HG03521 (cell line): ENCODE data around the gene TBC1D10A.

Experiments used
- ATAC-seq: cut with Tn5 transposase; IDR thresholded peaks from one replicate; pipeline ENCODE4 v1.9.1; 2021; ENCODE audit warnings: mild to moderate bottlenecking, moderate library complexity; ENCODE audit not compliant: unreplicated experiment

The TBC1D10A gene

DNA sequence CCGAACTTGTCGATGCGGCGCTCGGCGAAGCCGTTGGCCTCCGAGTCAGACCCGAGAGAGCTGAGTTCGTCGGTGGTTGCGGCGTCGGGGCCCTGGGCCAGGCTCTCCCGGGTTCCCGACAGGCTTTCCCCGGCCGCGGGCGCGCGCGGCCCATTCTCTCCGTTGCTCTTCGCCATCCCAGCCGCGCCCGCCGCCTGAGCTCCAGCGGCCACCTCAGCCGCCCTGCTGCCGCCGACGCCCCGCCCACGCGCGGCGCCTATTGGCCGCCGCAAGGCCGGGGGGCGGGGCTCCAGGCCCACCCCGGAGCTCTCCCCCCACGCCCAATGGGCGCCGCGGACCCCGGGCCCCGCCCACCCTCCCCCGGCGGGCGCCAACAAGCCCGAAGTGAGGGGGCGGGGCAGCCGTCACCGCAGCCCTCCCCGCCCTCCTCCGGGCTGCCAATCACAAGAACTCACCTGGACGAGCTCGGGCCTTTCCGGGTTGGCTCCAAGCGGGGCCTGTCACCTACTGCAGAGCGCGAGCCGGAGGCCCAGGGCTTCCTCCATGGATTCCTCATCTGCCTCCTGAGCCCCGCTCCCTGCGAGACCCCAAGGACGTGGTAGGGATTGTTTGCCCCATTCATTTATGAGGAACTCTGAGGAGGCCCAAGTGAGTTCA is at the start of gene TBC1D10A:
TBC1D10A (minus strand) TSS at position 236 of the 657 bp plus-strand sequence; CDS start at position 176, 60 bp downstream.
- ATAC-seq: peak; percentile 82

GRCh38 chr22:30375312-30375849 is 48.6 kb upstream of the TBC1D10A start:
- ATAC-seq: no peak

GRCh38 chr22:30373331-30374325 is 46.9 kb upstream of the TBC1D10A start:
- ATAC-seq: no peak

DNA sequence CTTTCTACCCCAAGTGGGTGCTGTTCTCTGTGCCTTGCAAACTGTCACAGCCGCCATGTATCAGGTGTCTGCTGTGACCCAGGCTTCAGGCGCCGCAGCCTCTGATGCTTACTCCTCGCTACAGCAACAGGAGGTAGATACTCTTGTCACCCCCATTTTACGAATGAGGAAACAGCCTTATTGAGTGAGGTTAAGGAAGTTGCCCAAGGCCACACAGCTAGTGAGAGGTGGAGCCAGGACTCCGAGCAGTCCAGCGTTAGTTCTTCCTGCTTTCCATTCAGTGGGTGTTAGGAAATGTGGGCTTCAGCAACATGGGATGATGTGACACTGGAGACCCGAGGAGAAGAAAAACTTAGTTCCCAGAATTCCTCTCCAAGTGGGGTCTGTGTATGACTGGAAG is 46.2 kb upstream of the TBC1D10A start:
- no peak for ATAC-seq

- ATAC-seq: no peak
Measured at GRCh38 chr22:30371981-30372380, 45.2 kb upstream of the TBC1D10A start.

DNA sequence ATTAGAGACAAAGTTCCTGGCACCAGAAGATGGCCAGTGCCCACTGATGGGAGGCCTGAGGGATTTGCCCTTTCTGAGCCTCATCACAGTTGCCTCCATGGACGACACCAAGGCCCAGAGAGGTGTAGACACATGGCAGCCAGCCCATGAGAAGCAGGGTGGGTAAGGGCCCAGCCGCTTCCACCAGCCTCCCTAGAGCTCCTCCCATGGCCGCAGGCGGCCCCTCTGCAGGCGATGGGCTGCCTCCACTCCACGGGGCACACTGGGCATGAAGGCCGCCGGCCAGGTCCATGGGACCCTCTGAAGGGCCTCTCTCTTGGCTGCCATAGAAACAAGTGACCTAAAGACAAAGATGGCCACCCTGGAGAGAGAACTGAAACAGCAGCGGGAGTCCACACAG is 44.6 kb upstream of the TBC1D10A start:
- no peak for ATAC-seq

DNA sequence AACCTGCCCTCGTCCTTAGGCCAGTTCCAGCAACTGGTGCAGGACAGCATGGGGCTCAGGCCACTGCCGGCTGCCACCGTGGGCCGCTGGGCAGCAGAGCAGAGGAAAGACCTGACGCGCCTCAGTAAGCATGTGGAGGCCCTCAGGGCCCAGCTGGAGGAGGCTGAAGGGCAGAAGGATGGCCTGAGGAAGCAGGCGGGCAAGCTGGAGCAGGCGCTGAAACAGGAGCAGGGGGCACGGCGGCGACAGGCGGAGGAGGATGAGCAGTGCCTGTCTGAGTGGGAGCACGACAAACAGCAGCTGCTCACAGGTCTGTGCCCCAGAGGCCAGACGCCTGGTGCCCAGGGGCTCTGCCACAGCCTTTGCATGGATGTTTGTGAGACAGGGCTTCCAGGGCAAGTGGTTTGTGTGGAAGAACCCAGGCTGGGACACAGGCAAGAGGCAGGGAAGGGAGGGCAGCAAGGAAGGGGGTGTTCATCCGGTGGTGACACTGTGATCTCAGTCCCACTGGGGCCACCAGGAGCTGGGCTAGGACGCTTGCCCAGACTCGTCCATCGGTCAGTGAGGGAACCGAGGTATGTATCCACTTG is 44.0 kb upstream of the TBC1D10A start:
- no peak for ATAC-seq

DNA sequence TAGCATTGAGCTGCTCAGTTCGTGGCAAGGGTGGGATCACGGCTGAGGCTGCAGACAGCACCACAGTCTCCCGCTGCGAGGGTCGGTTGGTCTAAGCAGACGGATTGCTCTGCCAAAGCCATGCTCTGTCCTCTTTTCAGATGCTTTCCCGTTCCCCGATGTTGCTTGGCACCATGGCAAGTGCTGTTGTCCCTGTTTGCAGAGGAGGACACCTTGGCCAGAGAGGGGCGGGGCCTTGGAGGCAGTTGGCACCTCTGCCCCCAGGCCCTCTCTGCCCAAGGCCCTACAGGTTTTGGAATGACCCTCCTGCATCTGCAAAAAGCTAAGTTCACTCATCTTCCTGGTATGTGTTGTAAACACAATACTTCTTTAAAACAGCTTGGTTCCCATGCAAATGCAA is 41.7 kb upstream of the TBC1D10A start:
- no peak for ATAC-seq

- no peak for ATAC-seq
Measured at GRCh38 chr22:30365891-30366290, 39.1 kb upstream of the TBC1D10A start.

- ATAC-seq: no peak
Measured at GRCh38 chr22:30362651-30363281, 36.0 kb upstream of the TBC1D10A start.

DNA sequence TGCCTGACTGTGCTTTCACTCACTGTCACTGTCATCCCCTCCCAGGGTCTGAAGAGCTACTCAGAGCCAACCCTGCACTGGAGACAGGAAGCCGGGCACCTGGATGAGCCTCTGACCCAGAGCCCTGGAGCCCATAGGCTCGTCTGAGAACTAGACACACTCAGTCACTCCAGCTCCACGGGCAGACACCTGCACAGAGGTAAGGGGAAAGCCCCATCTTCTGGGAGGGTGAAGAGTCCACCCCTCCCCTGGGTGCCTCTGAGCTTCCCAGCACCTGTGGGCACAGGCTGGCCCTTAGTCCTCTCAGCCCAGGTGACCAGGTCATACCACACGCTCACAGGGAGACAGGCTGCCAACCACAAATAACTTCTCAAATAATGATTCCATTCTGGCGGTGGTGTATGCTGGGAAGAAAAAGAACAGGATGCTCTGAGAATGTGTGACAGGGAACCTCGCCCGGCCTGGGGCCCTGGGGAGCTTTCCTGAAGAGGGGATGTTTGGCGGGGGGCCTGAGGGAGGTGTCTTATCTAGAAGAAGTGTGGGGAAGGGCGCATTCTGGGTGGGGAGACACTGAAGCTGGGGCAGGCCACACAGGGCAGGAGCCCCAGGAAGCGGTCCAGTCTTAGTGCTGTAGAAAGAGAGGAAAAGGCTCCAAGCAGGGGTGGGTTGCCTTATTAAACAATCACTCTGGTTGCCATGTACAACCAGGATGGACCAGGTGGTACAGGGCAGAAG is 35.3 kb upstream of the TBC1D10A start:
- ATAC-seq: no peak

DNA sequence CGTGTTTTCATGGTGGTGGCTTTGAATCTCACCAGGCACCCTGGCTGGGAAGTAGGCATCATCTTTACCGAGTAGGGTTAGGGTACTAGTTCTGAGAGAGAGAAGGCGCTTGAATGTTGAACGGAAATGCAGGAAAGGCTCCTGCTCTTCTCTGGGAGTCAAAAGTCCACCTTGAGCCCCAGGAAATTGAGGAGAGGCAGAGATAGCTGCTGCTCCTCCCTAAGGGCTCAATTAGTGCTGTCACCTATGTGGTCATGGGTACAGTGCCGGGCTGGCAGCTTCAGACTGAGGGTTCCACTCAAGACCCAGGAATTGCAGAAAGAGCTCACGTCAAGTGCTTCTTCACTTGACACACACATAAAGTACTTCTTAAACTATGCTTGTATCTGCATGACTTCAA is 31.8 kb upstream of the TBC1D10A start:
- no peak for ATAC-seq

GRCh38 chr22:30357650-30358215 is 31.0 kb upstream of the TBC1D10A start:
- ATAC-seq: no peak

DNA sequence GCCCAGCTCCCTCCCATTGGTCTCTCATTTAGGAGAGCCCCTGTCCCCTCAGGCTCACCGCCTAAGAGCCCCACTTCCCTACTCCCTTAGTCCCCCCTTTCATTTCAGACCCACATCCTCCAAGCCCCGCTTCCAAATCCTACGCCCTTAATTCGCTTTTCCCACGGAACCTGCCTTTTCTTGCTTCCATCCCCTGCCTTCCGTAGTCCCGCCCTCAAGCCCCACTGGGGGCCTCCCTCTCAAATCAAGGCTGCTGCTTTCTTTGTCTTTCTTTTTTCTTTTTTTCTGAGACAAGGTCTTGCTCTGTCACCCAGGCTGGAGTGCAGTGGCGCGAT is 30.5 kb upstream of the TBC1D10A start:
- ATAC-seq: no peak

DNA sequence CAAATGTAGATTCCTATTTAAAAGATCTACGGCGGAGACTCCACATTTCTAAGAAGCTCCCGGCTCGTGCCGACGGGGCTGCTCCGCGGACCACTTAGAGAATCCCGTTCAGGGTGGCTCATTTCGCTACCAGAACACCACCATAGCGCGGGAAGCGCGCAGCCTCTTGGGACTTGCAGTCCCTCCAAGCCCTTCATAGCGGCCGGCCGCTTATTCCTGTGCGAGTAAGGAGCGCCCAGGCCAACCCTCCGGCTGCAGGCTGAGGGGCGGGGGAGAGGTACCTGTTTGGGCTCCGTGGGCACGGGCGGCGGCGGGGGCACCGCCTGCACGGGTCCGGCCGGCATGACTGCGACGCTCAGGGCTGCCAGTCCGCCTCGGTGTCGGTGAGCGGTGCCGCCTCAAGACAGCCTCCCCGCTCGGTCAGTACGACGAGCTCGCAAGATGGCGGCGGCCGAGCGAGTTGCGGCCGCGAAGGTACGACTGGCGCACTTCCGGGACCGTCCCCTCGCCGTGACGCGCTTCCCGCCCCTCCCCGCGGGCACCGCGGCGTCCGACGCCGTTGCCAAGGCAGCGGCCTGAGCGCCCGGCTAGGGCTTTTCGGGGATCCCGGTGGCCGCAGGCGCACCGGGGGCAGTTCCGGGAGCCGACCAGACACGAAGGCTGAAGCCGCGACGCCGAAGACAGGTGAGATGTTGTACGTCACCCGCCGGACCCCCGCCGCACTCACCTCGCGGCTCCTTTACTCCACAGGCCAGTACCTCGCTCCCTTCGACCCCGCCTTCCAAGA is 29.9 kb upstream of the TBC1D10A start, which contains the start of the genes CCDC157 and SF3A1:
CCDC157 (plus strand) TSS at position 559 of the 787 bp plus-strand sequence. CDS start 8,994 bp downstream, outside the sequence.
SF3A1 (minus strand) TSS at position 446 of the 787 bp plus-strand sequence; CDS start at position 344, 102 bp downstream.
- ATAC-seq: peak; percentile 89

DNA sequence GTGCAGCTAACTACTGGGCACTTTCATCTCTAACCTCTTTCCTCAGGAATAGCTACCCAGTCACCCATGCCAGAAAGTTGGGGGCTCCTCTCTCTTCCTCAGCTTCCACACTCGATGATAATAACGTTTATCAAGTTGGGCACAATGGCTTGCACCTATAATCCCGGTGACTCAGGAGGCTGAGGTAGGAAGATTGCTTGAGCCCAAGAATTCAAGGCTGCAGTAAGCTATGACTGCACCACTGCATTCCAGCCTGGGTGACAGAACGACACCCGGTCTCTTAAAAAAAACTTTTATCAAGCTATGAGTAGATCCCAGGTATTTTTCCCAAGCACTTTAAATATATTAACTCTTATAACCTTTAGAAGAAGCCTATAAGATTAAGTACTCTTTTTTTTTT is 27.9 kb upstream of the TBC1D10A start:
- no peak for ATAC-seq

DNA sequence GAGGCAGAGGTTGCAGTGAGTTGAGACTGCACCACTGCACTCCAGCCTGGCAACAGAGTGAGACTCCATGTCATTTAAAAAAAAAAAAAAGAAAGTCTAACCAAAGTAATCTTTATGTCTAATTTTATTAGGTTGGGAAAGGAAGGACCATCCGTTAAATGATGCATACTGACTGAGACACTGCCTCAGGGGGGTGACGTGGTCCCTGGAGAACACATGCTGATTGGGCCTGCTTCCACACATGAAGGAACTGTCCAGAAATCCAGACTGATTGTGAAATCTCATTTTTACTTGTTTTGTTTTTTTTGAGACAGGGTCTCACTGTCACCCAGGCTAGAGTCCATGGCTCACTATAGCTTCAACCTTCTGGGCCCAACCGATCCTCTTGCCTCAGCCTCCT is 24.5 kb upstream of the TBC1D10A start:
- no peak for ATAC-seq

DNA sequence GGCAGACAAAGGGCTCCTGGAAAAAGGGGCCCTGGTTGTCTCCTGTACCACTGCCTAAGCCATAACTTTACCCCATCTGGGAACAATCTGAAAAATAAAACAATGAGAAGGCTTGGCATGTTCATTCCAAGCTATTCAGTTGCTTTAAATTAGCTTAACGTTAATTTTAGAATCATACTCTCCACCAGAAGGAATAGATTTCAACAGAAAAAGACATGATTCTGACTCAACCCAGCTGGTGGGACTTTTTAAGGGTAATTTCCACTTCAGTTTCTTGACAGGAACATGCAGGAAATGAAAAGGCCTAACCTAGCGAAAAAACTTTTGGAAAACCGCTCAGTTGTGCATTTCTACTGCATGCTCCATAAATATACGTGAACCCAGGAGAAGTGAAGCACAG is 22.1 kb upstream of the TBC1D10A start:
- no peak for ATAC-seq

DNA sequence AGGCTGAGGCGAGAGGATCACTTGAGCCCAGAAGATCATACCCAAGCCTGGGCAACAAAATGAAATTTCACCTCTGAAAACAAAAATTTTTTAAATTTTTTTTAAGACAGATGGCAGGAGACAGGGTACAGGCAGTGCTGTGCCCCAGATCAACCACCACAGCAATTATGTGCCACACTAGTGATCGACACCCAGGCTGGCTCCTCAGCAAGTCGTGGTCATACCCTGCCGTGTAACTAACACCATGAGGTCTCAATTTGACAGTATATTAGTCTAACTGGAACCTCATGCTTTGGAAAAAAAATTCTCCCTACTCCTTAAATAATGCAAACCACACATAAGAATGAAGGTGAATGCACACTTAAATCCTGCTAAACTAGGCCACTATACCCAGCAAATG is 21.7 kb upstream of the TBC1D10A start:
- no peak for ATAC-seq
